Trophoblast cell (in vitro differentiated cells and primary cell): ENCODE measurements around the gene ATAD3C.
"Not testable (repeated sequence)": the region's sequence is repeated elsewhere in the genome, so short reads cannot be mapped to it uniquely, and the experiment has no call there.

Experiments
- DNase-seq, 2 donors: peaks; one replicate each; pipeline ENCODE4 v3.0.0-alpha.2; 2016
- H2AFZ ChIP-seq: 2 replicates; pipeline ENCODE4 v1.6.1; 2013; ENCODE audit warnings: low read length, moderate library complexity, mild to moderate bottlenecking; ENCODE audit not compliant: insufficient read depth, poor library complexity
- H2AK5ac ChIP-seq: 2 replicates; pipeline ENCODE4 v1.6.1; 2013; ENCODE audit warnings: mild to moderate bottlenecking, low read length
- H2BK120ac ChIP-seq: 2 replicates; pipeline ENCODE4 v1.6.1; 2013; ENCODE audit warnings: low read length, mild to moderate bottlenecking, moderate library complexity; ENCODE audit not compliant: insufficient read depth, poor library complexity
- H2BK12ac ChIP-seq: 2 replicates; pipeline ENCODE4 v1.6.1; 2013; ENCODE audit warnings: mild to moderate bottlenecking, low read length, moderate library complexity
- H2BK5ac ChIP-seq: 2 replicates; pipeline ENCODE4 v1.6.1; 2013; ENCODE audit warnings: low read length, low read depth, moderate library complexity, mild to moderate bottlenecking; ENCODE audit not compliant: poor library complexity
- H3K14ac ChIP-seq: 2 replicates; pipeline ENCODE4 v1.6.1; 2013; ENCODE audit warnings: mild to moderate bottlenecking, low read length
- H3K18ac ChIP-seq: 2 replicates; pipeline ENCODE4 v1.6.1; 2013; ENCODE audit warnings: mild to moderate bottlenecking, low read length
- H3K23ac ChIP-seq: 2 replicates; pipeline ENCODE4 v1.6.1; 2013; ENCODE audit warnings: low read length
- H3K27ac ChIP-seq: 2 replicates; pipeline ENCODE4 v1.5.1; 2013; ENCODE audit warnings: low read depth, mild to moderate bottlenecking, inconsistent platforms, low read length, moderate library complexity
- H3K27me3 ChIP-seq: 2 replicates; pipeline ENCODE4 v1.6.1; 2013; ENCODE audit warnings: inconsistent platforms, mild to moderate bottlenecking, low read length, moderate library complexity; ENCODE audit not compliant: insufficient read depth
- H3K36me3 ChIP-seq, 2 experiments: 1 replicate in 1 of 2; 2 replicates in 1 of 2; pipeline ENCODE4 v1.6.1; 2013; ENCODE audit warnings: low read length in 2 of 2, mild to moderate bottlenecking in 2 of 2, moderate library complexity in 1 of 2; ENCODE audit not compliant: insufficient read depth in 2 of 2, control insufficient read depth in 1 of 2
- H3K4ac ChIP-seq: 2 replicates; pipeline ENCODE4 v1.6.1; 2013; ENCODE audit warnings: low read depth, mild to moderate bottlenecking, low read length, moderate library complexity
- H3K4me1 ChIP-seq, 2 experiments: 1 replicate in 1 of 2; 2 replicates in 1 of 2; pipeline ENCODE4 v1.6.1; 2013; ENCODE audit warnings: low read length in 2 of 2, mild to moderate bottlenecking in 2 of 2, moderate library complexity in 1 of 2; ENCODE audit not compliant: insufficient read depth in 2 of 2, control insufficient read depth in 1 of 2
- H3K4me2 ChIP-seq: 2 replicates; pipeline ENCODE4 v1.6.1; 2013; ENCODE audit warnings: inconsistent platforms, mild to moderate bottlenecking, low read length, moderate library complexity
- H3K4me3 ChIP-seq: 2 replicates; pipeline ENCODE4 v1.5.1; 2013; ENCODE audit warnings: mild to moderate bottlenecking, low read depth, low read length, inconsistent platforms
- H3K79me1 ChIP-seq: one replicate; pipeline ENCODE4 v1.6.1; 2013; ENCODE audit warnings: low read length
- H3K79me2 ChIP-seq: 2 replicates; pipeline ENCODE4 v1.6.1; 2013; ENCODE audit warnings: low read length, mild to moderate bottlenecking; ENCODE audit not compliant: control insufficient read depth, insufficient read depth, poor library complexity
- H3K9ac ChIP-seq: 2 replicates; pipeline ENCODE4 v1.6.1; 2013; ENCODE audit warnings: mild to moderate bottlenecking, low read length
- H3K9me3 ChIP-seq: 2 replicates; pipeline ENCODE4 v1.6.1; 2013; ENCODE audit warnings: low read depth, mild to moderate bottlenecking, control low read depth, inconsistent platforms, low read length; ENCODE audit not compliant: insufficient read depth
- H4K12ac ChIP-seq: 2 replicates; pipeline ENCODE4 v1.6.1; 2013; ENCODE audit warnings: low read depth, mild to moderate bottlenecking, low read length, moderate library complexity
- H4K8ac ChIP-seq: 2 replicates; pipeline ENCODE4 v1.6.1; 2013; ENCODE audit warnings: low read depth, mild to moderate bottlenecking, low read length, moderate library complexity
- H4K91ac ChIP-seq: one replicate; pipeline ENCODE4 v1.6.1; 2013; ENCODE audit warnings: low read depth, mild to moderate bottlenecking, low read length, moderate library complexity
- WGBS: extraction: QIAGEN DNeasy Blood & Tissue Kit; methylation state at CpG from one replicate; pipeline ENCODE4 v1.1.7; 2013; ENCODE audit warnings: missing lambda C conversion rate; ENCODE audit not compliant: insufficient read length, insufficient coverage; ENCODE audit errors: extremely low coverage; 5-methylcytosine and 5-hydroxymethylcytosine counted together

ATAD3C gene

GRCh38 chr1:1510912-1511532, 61.5 kb downstream of the ATAD3C start:
- Histone ChIP-seq H4K12ac (peak overlapping the region; percentile 91), H4K91ac (peak overlapping the region; percentile 90), H4K8ac (peak overlapping the region; percentile 97), H3K79me2 (peaks cover 5% of the 10 kb centered on the region), H3K9me3 (no peaks in the 10 kb centered on the region), H3K4me1 (peaks cover 0 to 3% of the 10 kb centered on the region in 2 experiments), H2BK120ac (peak overlapping the region; percentile 34), H3K18ac (peak overlapping the region; percentile 82), H3K27me3 (no peaks in the 10 kb centered on the region), H2AFZ (peak overlapping the region; percentile 77), H3K4me3 (peak overlapping the region; percentile 98), H3K79me1 (peaks cover 5% of the 10 kb centered on the region), H3K14ac (peak overlapping the region; percentile 96), H3K4ac (peak overlapping the region; percentile 78), H3K23ac (no peak overlapping the region), H3K27ac (peak overlapping the region; percentile 90), H2BK12ac (peak overlapping the region; percentile 48), H3K36me3 (peaks cover 6 to 12% of the 10 kb centered on the region in 2 experiments), H2BK5ac (peak overlapping the region; percentile 73), H2AK5ac (peak overlapping the region; percentile 76), H3K4me2 (peak overlapping the region; percentile 86), H3K9ac (peak overlapping the region; percentile 97)
- no CpG with 5 or more reads among the region's 17 CpGs for whole genome bisulfite sequencing
- peak in 1 of 2 donors; percentile 56 for DNase-seq

GRCh38 chr1:1511533-1512285, 62.2 kb downstream of the ATAD3C start, which contains the start of gene ATAD3A:
Gene ATAD3A (plus strand): TSS chr1:1512162. CDS start chr1:1512269, 107 bp downstream.
- H2BK5ac ChIP-seq = peak within 1 kb of the TSS; percentile 73
- H4K8ac ChIP-seq = peak within 1 kb of the TSS; percentile 97
- peak within 1 kb of the TSS; percentile 48 for H2BK12ac ChIP-seq
- H3K14ac ChIP-seq = peak within 1 kb of the TSS; percentile 96
- H3K4me3 ChIP-seq = peak within 1 kb of the TSS; percentile 98
- peak within 1 kb of the TSS; percentile 97 for H3K9ac ChIP-seq
- no peaks in the 10 kb centered on the region for H3K9me3 ChIP-seq
- H3K18ac ChIP-seq = peak within 1 kb of the TSS; percentile 82
- peak; percentile 98 to 99 for DNase-seq
- H2AK5ac ChIP-seq = peak within 1 kb of the TSS; percentile 76
- H2AFZ ChIP-seq = peak within 1 kb of the TSS; percentile 77
- peak within 1 kb of the TSS; percentile 86 for H3K4me2 ChIP-seq
- no CpG with 5 or more reads among the region's 99 CpGs for WGBS
- no peaks in the 10 kb centered on the region for H3K27me3 ChIP-seq
- peaks cover 8 to 14% of the 10 kb centered on the region in 2 experiments for H3K36me3 ChIP-seq
- H3K79me2 ChIP-seq = peaks cover 5% of the 10 kb centered on the region
- H3K23ac ChIP-seq = no peak within 1 kb of the TSS
- peak within 1 kb of the TSS; percentile 90 for H4K91ac ChIP-seq
- peak within 1 kb of the TSS; percentile 90 for H3K27ac ChIP-seq
- peak within 1 kb of the TSS; percentile 78 for H3K4ac ChIP-seq
- H4K12ac ChIP-seq = peak within 1 kb of the TSS; percentile 91
- peak within 1 kb of the TSS; percentile 34 for H2BK120ac ChIP-seq
- H3K4me1 ChIP-seq = peaks cover 0 to 3% of the 10 kb centered on the region in 2 experiments
- peaks cover 5% of the 10 kb centered on the region for H3K79me1 ChIP-seq

- not testable (repeated sequence) for H4K91ac ChIP-seq, H3K18ac ChIP-seq, H3K9me3 ChIP-seq, H3K4me1 ChIP-seq, H2AFZ ChIP-seq, H3K27me3 ChIP-seq, H3K79me1 ChIP-seq, H4K8ac ChIP-seq, H4K12ac ChIP-seq, H3K27ac ChIP-seq, H3K14ac ChIP-seq, H3K79me2 ChIP-seq, H2BK120ac ChIP-seq, H2AK5ac ChIP-seq, H3K23ac ChIP-seq, H2BK12ac ChIP-seq, H2BK5ac ChIP-seq, H3K4ac ChIP-seq
- Histone ChIP-seq H3K36me3 (peaks cover 12 to 18% of the 10 kb centered on the region in 2 experiments), H3K4me3 (peak overlapping the region; percentile 91), H3K9ac (peak overlapping the region; percentile 90), H3K4me2 (peak overlapping the region; percentile 77)
- no CpG with 5 or more reads among the region's 52 CpGs for WGBS
- DNase-seq = peak in 1 of 2 donors; percentile 10
Measured at GRCh38 chr1:1512425-1512824, 62.9 kb downstream of the ATAD3C start.

GRCh38 chr1:1513675-1514074, 64.2 kb downstream of the ATAD3C start:
- H3K79me2 ChIP-seq, H4K91ac ChIP-seq, DNase-seq, H3K9ac ChIP-seq, H3K4me1 ChIP-seq, H3K14ac ChIP-seq, H3K4me3 ChIP-seq, H3K79me1 ChIP-seq, H2AFZ ChIP-seq, H2BK12ac ChIP-seq, H3K4me2 ChIP-seq, H3K9me3 ChIP-seq, H2BK120ac ChIP-seq, H3K23ac ChIP-seq, H4K12ac ChIP-seq, H2AK5ac ChIP-seq, H3K18ac ChIP-seq, H3K27ac ChIP-seq, H2BK5ac ChIP-seq, H4K8ac ChIP-seq, H3K27me3 ChIP-seq, H3K4ac ChIP-seq: not testable (repeated sequence)
- peaks cover 23 to 29% of the 10 kb centered on the region in 2 experiments for H3K36me3 ChIP-seq
- WGBS = no CpG with 5 or more reads among the region's 18 CpGs
